K562 (cell line): ENCODE results near the gene MPDZ. TPM values are rescaled to one million over a fixed set of nuclear protein-coding genes. Genes with fewer than 3 reads are reported as not detected.

Experiments
- ATAC-seq: fragments of 200-7000 bp; cut with Tn5 transposase; 3 replicates; pipeline ENCODE4 v1.9.1; 2020; ENCODE audit warnings: moderate library complexity
- BruUV-seq: library from RNA; stranded (reverse); fragments of 400-500 nt; replicated peaks from 2 replicates; lab custom pipeline; 2021; lab: Mats Ljungman, UMichigan
- CTCF ChIA-PET: fragments of 300-600 bp; formaldehyde crosslinking; extraction: SDS; loops from one replicate; lab custom pipeline; 2021; ENCODE audit warnings: low intra/inter-chr PET ratio; lab: Yijun Ruan, JAX
- POLR2A ChIA-PET: fragments of 300-600, 350-650 bp; sonication (Branson Sonifier 250); formaldehyde crosslinking; extraction: SDS; loops from one replicate; lab custom pipeline; 2021; ENCODE audit warnings: antibody characterized with exemption, inconsistent platforms; lab: Yijun Ruan, JAX
- DNase-seq, 4 experiments: peaks; one replicate each; pipeline versions ENCODE4 v3.0.0 to v3.0.0-alpha.2; 2011 to 2018; ENCODE audit warnings: low spot score in 3 of 4, mixed read lengths in 3 of 4; ENCODE audit errors: extremely low read depth in 1 of 4
- FAIRE-seq: peaks from 2 replicates; lab custom pipeline; 2011; peaks lifted over from hg19 to GRCh38; lab: Jason Lieb, UNC
- H2AFZ ChIP-seq: 2 replicates; pipeline ENCODE4 v1.6.0; 2011; ENCODE audit warnings: low read depth, low read length, control low read depth, inconsistent platforms
- H3K27ac ChIP-seq: fragments of 200-600 bp; 3 replicates; pipeline ENCODE4 v1.8.0; 2011; ENCODE audit warnings: low read depth, mild to moderate bottlenecking, control low read depth, inconsistent platforms, low read length, moderate library complexity, mixed read lengths; ENCODE audit errors: extremely low read depth
- H3K27me3 ChIP-seq, 2 experiments: fragments of 300-600 bp in 1 of 2; 2 replicates in 1 of 2; 3 replicates in 1 of 2; pipeline versions ENCODE4 v1.6.0 to v1.8.0; 2011; ENCODE audit warnings: inconsistent platforms in 2 of 2, low read length in 2 of 2, mild to moderate bottlenecking in 1 of 2, mixed read lengths in 1 of 2, moderate library complexity in 1 of 2; ENCODE audit not compliant: control insufficient read depth in 2 of 2, insufficient read depth in 2 of 2
- H3K36me3 ChIP-seq: fragments of 300-600 bp; 3 replicates; pipeline ENCODE4 v1.8.0; 2011; ENCODE audit warnings: mild to moderate bottlenecking, low read length, inconsistent platforms; ENCODE audit not compliant: control insufficient read depth, insufficient read depth
- H3K4me1 ChIP-seq, 2 experiments: fragments of 200-600 bp in 1 of 2; replicated peaks in 1 of 2; 2 replicates in 1 of 2; 3 replicates in 1 of 2; pipeline versions ENCODE4 v1.5.1 to v1.8.0; 2011; ENCODE audit warnings: inconsistent platforms in 2 of 2, low read length in 2 of 2, mild to moderate bottlenecking in 1 of 2, mixed read lengths in 1 of 2, moderate library complexity in 1 of 2; ENCODE audit not compliant: control insufficient read depth in 2 of 2, insufficient read depth in 2 of 2
- H3K4me2 ChIP-seq: 2 replicates; pipeline ENCODE4 v1.6.1; 2011; ENCODE audit warnings: low read length, control low read depth, inconsistent platforms, mixed read lengths; ENCODE audit not compliant: insufficient read depth
- H3K4me3 ChIP-seq: fragments of 200-600 bp; sonication (generic), shearing (Covaris generic); 2 replicates; pipeline ENCODE4 v1.5.1; 2016; ENCODE audit warnings: control low read depth, inconsistent platforms
- H3K79me2 ChIP-seq: fragments of 200-600 bp; 3 replicates; pipeline ENCODE4 v1.8.0; 2011; ENCODE audit warnings: low read length, inconsistent platforms; ENCODE audit not compliant: control insufficient read depth, insufficient read depth
- H3K9ac ChIP-seq, 2 experiments: 2 replicates each; pipeline versions ENCODE4 v1.6.0 to v1.6.1; 2011; ENCODE audit warnings: low read depth in 2 of 2, low read length in 2 of 2, control low read depth in 1 of 2, inconsistent platforms in 1 of 2, mild to moderate bottlenecking in 1 of 2, mixed read lengths in 1 of 2; ENCODE audit not compliant: insufficient read depth in 1 of 2
- H3K9me1 ChIP-seq: one replicate; pipeline ENCODE4 v1.6.0; 2011; ENCODE audit warnings: inconsistent platforms, mild to moderate bottlenecking, low read length, moderate library complexity; ENCODE audit not compliant: control insufficient read depth, insufficient read depth
- H3K9me3 ChIP-seq: replicated peaks from 2 replicates; pipeline ENCODE4 v1.5.1; 2011; ENCODE audit warnings: low read depth, low read length, inconsistent platforms; ENCODE audit not compliant: control insufficient read depth, insufficient read depth
- H4K20me1 ChIP-seq: replicated peaks from 2 replicates; pipeline ENCODE4 v1.6.1; 2011; ENCODE audit warnings: low read length, inconsistent platforms, mixed read lengths; ENCODE audit not compliant: control insufficient read depth, insufficient read depth
- BDP1 ChIP-seq: IDR thresholded peaks from 3 replicates; pipeline ENCODE4 v1.6.1; 2011; ENCODE audit not compliant: insufficient read length, insufficient read depth
- CCNT2 ChIP-seq: IDR thresholded peaks from 2 replicates; pipeline ENCODE4 v1.6.1; 2011; ENCODE audit warnings: borderline replicate concordance, low read depth, mild to moderate bottlenecking, moderate library complexity, mixed read lengths, low read length; ENCODE audit not compliant: insufficient read length; ENCODE audit errors: extremely low read depth
- CTCF ChIP-seq, 3 experiments: IDR thresholded peaks in 2 of 3; conservative IDR thresholded peaks in 1 of 3; 2 replicates each; pipeline ENCODE4 v1.5.1; 2011 to 2012; ENCODE audit warnings: low read length in 3 of 3, mild to moderate bottlenecking in 3 of 3, control low read depth in 2 of 3, improper control_type of control experiment in 1 of 3, inconsistent platforms in 1 of 3, low read depth in 1 of 3, mixed read lengths in 1 of 3, moderate library complexity in 1 of 3; ENCODE audit not compliant: insufficient read depth in 2 of 3
- MECOM ChIP-seq: fragments of 250-450 bp; sonication (Bioruptor Pico); IDR thresholded peaks from 2 replicates; pipeline ENCODE4 v1.8.0; 2022; ENCODE audit warnings: inconsistent platforms
- MTA3 ChIP-seq: fragments of 450-650 bp; formaldehyde crosslinking; IDR thresholded peaks from 2 replicates; pipeline ENCODE4 v1.6.1; 2017; ENCODE audit warnings: mild to moderate bottlenecking, borderline replicate concordance
- NFYB ChIP-seq: IDR thresholded peaks from 2 replicates; pipeline ENCODE4 v1.6.1; 2011; ENCODE audit warnings: mild to moderate bottlenecking, moderate library complexity; ENCODE audit not compliant: insufficient read length; ENCODE audit errors: extremely low read depth
- NR4A1 ChIP-seq, 2 experiments: fragments of 250-450 bp in 1 of 2; fragments of 450-650 bp in 1 of 2; sonication (Bioruptor Pico) in 1 of 2; IDR thresholded peaks; 2 replicates each; pipeline versions ENCODE4 v1.4.0 to v1.6.1; 2016 to 2020; ENCODE audit warnings: mild to moderate bottlenecking in 2 of 2, missing compliant biosample characterization in 1 of 2, missing genetic modification characterization in 1 of 2, moderate library complexity in 1 of 2
- PRMT5 ChIP-seq: sonication (generic); formaldehyde crosslinking; IDR thresholded peaks from 2 replicates; pipeline ENCODE4 v1.5.0; 2020; ENCODE audit warnings: missing genetic modification reagents
- RBM17 ChIP-seq: fragments of 200-400 bp; formaldehyde crosslinking; IDR thresholded peaks from 2 replicates; pipeline ENCODE4 v1.6.1; 2017; ENCODE audit warnings: low read depth, mild to moderate bottlenecking, low read length, borderline replicate concordance
- RBM22 ChIP-seq: fragments of 200-400 bp; formaldehyde crosslinking; IDR thresholded peaks from 2 replicates; pipeline ENCODE4 v1.6.1; 2018; ENCODE audit warnings: low read length, low read depth; ENCODE audit not compliant: poor library complexity, severe bottlenecking
- STAT5A ChIP-seq: IDR thresholded peaks from 2 replicates; pipeline ENCODE4 v1.6.1; 2012; ENCODE audit warnings: low read length, inconsistent platforms, borderline replicate concordance
- ZBTB2 ChIP-seq: fragments of 450-650 bp; IDR thresholded peaks from 2 replicates; pipeline ENCODE4 v1.6.1; 2016; ENCODE audit warnings: antibody characterized with exemption
- ZNF12 ChIP-seq: sonication (generic); formaldehyde crosslinking; IDR thresholded peaks from 2 replicates; pipeline ENCODE4 v1.4.0; 2020; ENCODE audit warnings: mild to moderate bottlenecking, missing genetic modification reagents
- WGBS: fragments of 100-300 bp; shearing (Covaris generic); methylation state at CpG from one replicate; pipeline ENCODE4 v1.1.6; 2016; ENCODE audit warnings: low coverage, mixed read lengths; ENCODE audit not compliant: insufficient coverage; ENCODE audit errors: missing lambda C conversion rate; 5-methylcytosine and 5-hydroxymethylcytosine counted together
- in situ Hi-C: fragments of 300-500 bp; cut with MboI; formaldehyde crosslinking; loops from 4 replicates; pipeline ENCODE4 v1.15.0; 2018; ENCODE audit warnings: inconsistent platforms, mixed read lengths
- intact Hi-C: fragments of 100-400 bp; cut with micrococcal nuclease; formaldehyde crosslinking; loops from 2 replicates; pipeline ENCODE4 v1.14.2; 2022
- polyA plus RNA-seq, 8 experiments: library from polyadenylated mRNA; depleted of rRNA in 4 of 8; stranded (reverse) in 5 of 8; unstranded in 3 of 8; fragments of >200 nt; fragmentation: Nextera tagmentation in 2 of 8; fragmentation: Illumina TruSeq in 1 of 8; extraction: Ambion mirVana in 2 of 8; extraction: Trizol in 1 of 8; gene quantifications; 2 replicates each; pipeline versions ENCODE4 v1.2.1 to v1.2.3, GENCODE V29; 2011 to 2014; ENCODE audit warnings: inconsistent platforms in 1 of 8, missing spikeins in 1 of 8
- total RNA-seq, 7 experiments: library from RNA; depleted of rRNA in 6 of 7; stranded (reverse); fragments of >200 nt in 6 of 7; fragmentation: Illumina TruSeq in 2 of 7; extraction: Trizol in 2 of 7; gene quantifications; 2 replicates each; pipeline versions ENCODE4 v1.2.1 to v1.2.3, GENCODE V29; 2011 to 2021; ENCODE audit warnings: low replicate concordance in 1 of 7

The MPDZ gene
- total and polyA plus RNA-seq, 9 of the 15 experiments (the other 6 are each of a cell fraction or from before 2014, with no cell fraction given) = 3.9 to 13.2 (median 5.7) TPM

GRCh38 chr9:13083366-13083765 lies 196.1 kb downstream of the MPDZ start:
- H3K36me3 ChIP-seq = no peaks in the 10 kb centered on the region
- no peaks in the 10 kb centered on the region for H3K79me2 ChIP-seq
- no peaks in the 10 kb centered on the region for H3K9me3 ChIP-seq
- no peak overlapping the region for H2AFZ ChIP-seq
- in situ Hi-C loops (no loop called here), intact Hi-C loops (no loop called here)
- no peak overlapping the region for H3K9ac ChIP-seq
- H3K4me2 ChIP-seq = no peak overlapping the region
- ATAC-seq (no peak), DNase-seq (no peak), FAIRE-seq (no peak)
- H3K27ac ChIP-seq = no peak overlapping the region
- H3K9me1 ChIP-seq = no peaks in the 10 kb centered on the region
- no TSS peak for BruUV-seq
- H3K4me3 ChIP-seq = no peak overlapping the region
- POLR2A ChIA-PET = no interaction called here
- no peaks in the 10 kb centered on the region for H3K27me3 ChIP-seq
- TF ChIP-seq ZNF12 (CRISPR knock-in tag) (no peak), ZBTB2 (no peak), RBM22 (no peak), CCNT2 (no peak)
- no peaks in the 10 kb centered on the region for H3K4me1 ChIP-seq
- 0% methylated on average over 2 of the region's 2 CpGs for WGBS
- H4K20me1 ChIP-seq = no peaks in the 10 kb centered on the region
- CTCF ChIA-PET = no interaction called here

GRCh38 chr9:13082796-13083195 lies 196.7 kb downstream of the MPDZ start:
- no peaks in the 10 kb centered on the region for H3K9me1 ChIP-seq
- intact Hi-C loops (no loop called here), in situ Hi-C loops (no loop called here)
- H2AFZ ChIP-seq = no peak overlapping the region
- H4K20me1 ChIP-seq = no peaks in the 10 kb centered on the region
- H3K4me1 ChIP-seq = no peaks in the 10 kb centered on the region
- ChIA-PET CTCF (no interaction called here), POLR2A (no interaction called here)
- no peak for FAIRE-seq
- no peaks in the 10 kb centered on the region for H3K27me3 ChIP-seq
- H3K4me2 ChIP-seq = no peak overlapping the region
- no peaks in the 10 kb centered on the region for H3K9me3 ChIP-seq
- 0% methylated on average over 2 of the region's 2 CpGs for WGBS
- H3K27ac ChIP-seq = no peak overlapping the region
- DNase-seq = no peak
- no peaks in the 10 kb centered on the region for H3K79me2 ChIP-seq
- H3K36me3 ChIP-seq = no peaks in the 10 kb centered on the region
- H3K9ac ChIP-seq = no peak overlapping the region
- no TSS peak for BruUV-seq
- no peak overlapping the region for H3K4me3 ChIP-seq
- no peak for ATAC-seq
- no peak for TF ChIP-seq RBM17
- TF ChIP-seq BDP1 = no peak
- TF ChIP-seq STAT5A = no peak
- no peak for TF ChIP-seq NR4A1 (CRISPR knock-in tag; IDR thresholded peaks at IDR 0.05)
- TF ChIP-seq NR4A1 (tag; IDR thresholded peaks at IDR 0.05) = no peak
- TF ChIP-seq NFYB = no peak
- TF ChIP-seq PRMT5 = no peak
- no peak for TF ChIP-seq MECOM (CRISPR knock-in tag)
- no peak for TF ChIP-seq MTA3
- TF ChIP-seq CTCF (IDR thresholded peaks at IDR 0.05 in 2 of 3, conservative IDR thresholded peaks at IDR 0.05 in 1 of 3; ENCODE audit: insufficient read depth in 2 of 3, low read depth in 1 of 3, low read length in 3 of 3) = no peak
